ENCODE results near the gene FAM20A. TPM values are rescaled to one million over a fixed set of nuclear protein-coding genes. Genes with fewer than 3 reads are reported as not detected.

The FAM20A gene
- total and polyA plus RNA-seq, 9 of the 15 experiments (the other 6 are each of a cell fraction or from before 2014, with no cell fraction given), result 0.07 TPM; not detected in 8

DNA sequence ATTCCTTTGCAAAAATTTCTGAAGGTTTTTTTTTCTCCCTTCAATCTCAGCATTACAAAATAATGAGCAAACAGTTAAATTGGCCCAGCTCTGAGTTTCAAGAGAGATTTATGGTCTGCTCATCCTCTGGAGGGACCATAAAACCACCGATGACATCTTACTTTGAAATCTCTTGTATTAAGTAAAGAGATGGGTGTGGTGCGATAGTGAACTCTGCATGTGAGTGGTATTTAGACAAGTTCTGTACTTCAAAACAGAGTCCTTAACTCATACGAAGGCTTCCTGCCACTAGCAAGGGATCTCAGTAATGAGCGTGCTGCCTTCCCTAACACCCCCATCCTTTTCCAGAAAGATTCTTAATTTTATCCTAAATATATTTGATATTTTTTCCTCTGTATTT lies 2.1 kb downstream of the FAM20A start (continued):
- TF ChIP-seq NR4A1 (CRISPR knock-in tag; IDR thresholded peaks at IDR 0.05) (no peak), NR4A1 (tag; IDR thresholded peaks at IDR 0.05) (no peak)
- TF ChIP-seq, protein P1, sequence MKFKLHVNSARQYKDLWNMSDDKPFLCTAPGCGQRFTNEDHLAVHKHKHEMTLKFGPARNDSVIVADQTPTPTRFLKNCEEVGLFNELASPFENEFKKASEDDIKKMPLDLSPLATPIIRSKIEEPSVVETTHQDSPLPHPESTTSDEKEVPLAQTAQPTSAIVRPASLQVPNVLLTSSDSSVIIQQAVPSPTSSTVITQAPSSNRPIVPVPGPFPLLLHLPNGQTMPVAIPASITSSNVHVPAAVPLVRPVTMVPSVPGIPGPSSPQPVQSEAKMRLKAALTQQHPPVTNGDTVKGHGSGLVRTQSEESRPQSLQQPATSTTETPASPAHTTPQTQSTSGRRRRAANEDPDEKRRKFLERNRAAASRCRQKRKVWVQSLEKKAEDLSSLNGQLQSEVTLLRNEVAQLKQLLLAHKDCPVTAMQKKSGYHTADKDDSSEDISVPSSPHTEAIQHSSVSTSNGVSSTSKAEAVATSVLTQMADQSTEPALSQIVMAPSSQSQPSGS (CRISPR knock-in tag; IDR thresholded peaks at IDR 0.05), result no peak

DNA sequence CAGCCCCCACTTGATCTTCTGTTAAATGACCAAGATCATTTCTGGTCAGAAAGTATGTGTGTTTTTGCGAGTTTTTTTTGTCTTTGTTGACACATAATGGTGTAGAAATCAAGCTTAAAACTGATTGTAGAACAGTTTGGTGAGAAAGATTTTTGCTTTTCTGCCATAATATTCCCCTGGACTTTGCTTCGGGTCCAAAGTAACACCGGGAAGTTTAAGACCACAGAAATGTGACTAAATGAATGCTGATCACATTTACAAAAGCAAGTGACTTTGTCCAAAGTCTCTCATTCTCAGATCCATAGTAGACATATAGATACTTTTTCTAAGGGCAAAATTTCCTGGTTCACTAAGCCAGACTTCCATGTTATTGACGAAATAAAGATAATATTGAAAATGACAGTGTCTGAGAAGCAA lies 2.6 kb downstream of the FAM20A start:
- H3K9ac ChIP-seq (ENCODE audit: insufficient read depth in 1 of 2, low read depth in 2 of 2, low read length in 2 of 2), result no peak overlapping the region
- TF ChIP-seq NELFE (IDR thresholded peaks at IDR 0.05; ENCODE audit: insufficient read depth, insufficient read length), result no peak
- no peak for TF ChIP-seq ZNF140 (CRISPR knock-in tag; IDR thresholded peaks at IDR 0.05)
- TF ChIP-seq RBM34 (IDR thresholded peaks at IDR 0.05; ENCODE audit: borderline replicate concordance, insufficient read depth, low read length), result no peak
- TF ChIP-seq ZKSCAN1 (IDR thresholded peaks at IDR 0.05; ENCODE audit: low read depth, low read length), result no peak
- TF ChIP-seq, protein P2, sequence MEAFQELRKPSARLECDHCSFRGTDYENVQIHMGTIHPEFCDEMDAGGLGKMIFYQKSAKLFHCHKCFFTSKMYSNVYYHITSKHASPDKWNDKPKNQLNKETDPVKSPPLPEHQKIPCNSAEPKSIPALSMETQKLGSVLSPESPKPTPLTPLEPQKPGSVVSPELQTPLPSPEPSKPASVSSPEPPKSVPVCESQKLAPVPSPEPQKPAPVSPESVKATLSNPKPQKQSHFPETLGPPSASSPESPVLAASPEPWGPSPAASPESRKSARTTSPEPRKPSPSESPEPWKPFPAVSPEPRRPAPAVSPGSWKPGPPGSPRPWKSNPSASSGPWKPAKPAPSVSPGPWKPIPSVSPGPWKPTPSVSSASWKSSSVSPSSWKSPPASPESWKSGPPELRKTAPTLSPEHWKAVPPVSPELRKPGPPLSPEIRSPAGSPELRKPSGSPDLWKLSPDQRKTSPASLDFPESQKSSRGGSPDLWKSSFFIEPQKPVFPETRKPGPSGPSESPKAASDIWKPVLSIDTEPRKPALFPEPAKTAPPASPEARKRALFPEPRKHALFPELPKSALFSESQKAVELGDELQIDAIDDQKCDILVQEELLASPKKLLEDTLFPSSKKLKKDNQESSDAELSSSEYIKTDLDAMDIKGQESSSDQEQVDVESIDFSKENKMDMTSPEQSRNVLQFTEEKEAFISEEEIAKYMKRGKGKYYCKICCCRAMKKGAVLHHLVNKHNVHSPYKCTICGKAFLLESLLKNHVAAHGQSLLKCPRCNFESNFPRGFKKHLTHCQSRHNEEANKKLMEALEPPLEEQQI (IDR thresholded peaks at IDR 0.05), result no peak
- POLR2A ChIA-PET, result interaction anchor here (0.6 kb wide), 1 partner anchor 108 kb away, joined by 3 read pairs; no protein-coding TSS in a partner anchor
- H3K9me3 ChIP-seq (replicated peaks; ENCODE audit: control insufficient read depth, insufficient read depth, low read depth, low read length), result no peaks in the 10 kb centered on the region
- H3K79me2 ChIP-seq (ENCODE audit: control insufficient read depth, insufficient read depth, low read length), result no peaks in the 10 kb centered on the region
- no peak overlapping the region for H3K27ac ChIP-seq (ENCODE audit: extremely low read depth, low read depth, low read length)
- H3K4me2 ChIP-seq (ENCODE audit: insufficient read depth, low read length), result no peak overlapping the region
- H3K4me3 ChIP-seq, result no peak overlapping the region
- H3K27me3 ChIP-seq (ENCODE audit: control insufficient read depth in 2 of 2, insufficient read depth in 2 of 2, low read length in 2 of 2), result peaks cover 22 to 24% of the 10 kb centered on the region in 2 experiments
- H3K9me1 ChIP-seq (ENCODE audit: control insufficient read depth, insufficient read depth, low read length), result no peaks in the 10 kb centered on the region
- in situ Hi-C loops (cut with MboI), result no loop called here
- no peak overlapping the region for H2AFZ ChIP-seq (ENCODE audit: low read depth, low read length)
- no peaks in the 10 kb centered on the region; the same call in 1 of the 2 replicates for H4K20me1 ChIP-seq (replicated peaks; ENCODE audit: control insufficient read depth, insufficient read depth, low read length)
- intact Hi-C loops (cut with micrococcal nuclease), result no loop called here
- CTCF ChIA-PET (ENCODE audit: low intra/inter-chr PET ratio), result no interaction called here
- FAIRE-seq, result no peak
- ATAC-seq, result no peak
- H3K4me1 ChIP-seq (replicated peaks in 1 of 2; ENCODE audit: control insufficient read depth in 2 of 2, insufficient read depth in 2 of 2, low read length in 2 of 2), result peaks cover 0 to 17% of the 10 kb centered on the region in 2 experiments; a peak in 2 of 5 replicates
- BruUV-seq (replicated peaks), result no TSS peak
- no peak for DNase-seq (ENCODE audit: extremely low read depth in 1 of 4, low spot score in 3 of 4)
- 3% methylated on average over 4 of the region's 4 CpGs for WGBS (ENCODE audit: insufficient coverage, low coverage, missing lambda C conversion rate)
- no peaks in the 10 kb centered on the region for H3K36me3 ChIP-seq (ENCODE audit: control insufficient read depth, insufficient read depth, low read length)

Measured in K562 (cell line).